ENCODE measurements around the gene EVA1A. TPM values are rescaled to one million over a fixed set of nuclear protein-coding genes. Genes with fewer than 3 reads are reported as not detected.

The EVA1A gene
- polyA plus RNA-seq, 2 of the 4 experiments (the other 2 are of a cell fraction): 2.5 to 19.0 TPM

DNA sequence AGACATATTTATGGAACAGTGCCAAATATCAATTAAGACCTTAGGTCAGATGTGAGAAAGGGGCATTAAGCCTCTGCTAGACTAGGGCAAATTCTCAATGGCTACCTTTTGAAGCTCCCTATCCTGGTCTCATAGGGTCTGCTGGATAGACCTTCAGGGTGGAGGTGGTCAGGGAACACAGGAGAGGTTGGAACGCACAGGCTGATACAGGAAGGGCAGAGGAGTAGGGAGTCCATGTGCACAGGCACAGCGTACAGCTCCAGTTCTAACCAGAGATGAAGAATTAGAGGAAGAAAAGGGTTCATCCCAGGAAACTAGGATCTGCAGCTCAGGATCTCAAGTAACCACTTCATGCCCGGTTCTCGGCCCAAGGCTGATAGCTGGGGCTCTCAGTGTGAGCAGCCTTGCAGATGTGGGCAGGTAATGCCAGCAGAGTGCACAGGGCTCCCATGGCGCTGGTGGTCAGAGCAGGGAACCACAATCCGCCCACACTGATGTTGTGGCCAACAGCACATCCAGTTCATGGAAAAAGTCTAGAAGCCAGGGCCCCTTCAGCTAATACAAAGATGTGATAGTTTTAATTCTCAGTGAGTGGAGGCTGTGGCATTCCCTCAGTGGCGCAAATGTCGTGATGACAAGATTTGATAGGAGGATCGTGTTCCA is 3.4 kb upstream of the EVA1A start (continued):
- TF ChIP-seq, protein P1, sequence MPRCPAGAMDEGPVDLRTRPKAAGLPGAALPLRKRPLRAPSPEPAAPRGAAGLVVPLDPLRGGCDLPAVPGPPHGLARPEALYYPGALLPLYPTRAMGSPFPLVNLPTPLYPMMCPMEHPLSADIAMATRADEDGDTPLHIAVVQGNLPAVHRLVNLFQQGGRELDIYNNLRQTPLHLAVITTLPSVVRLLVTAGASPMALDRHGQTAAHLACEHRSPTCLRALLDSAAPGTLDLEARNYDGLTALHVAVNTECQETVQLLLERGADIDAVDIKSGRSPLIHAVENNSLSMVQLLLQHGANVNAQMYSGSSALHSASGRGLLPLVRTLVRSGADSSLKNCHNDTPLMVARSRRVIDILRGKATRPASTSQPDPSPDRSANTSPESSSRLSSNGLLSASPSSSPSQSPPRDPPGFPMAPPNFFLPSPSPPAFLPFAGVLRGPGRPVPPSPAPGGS (IDR thresholded peaks at IDR 0.05): no peak
- no peak for TF ChIP-seq TP53 (CRISPR knock-in tag; IDR thresholded peaks at IDR 0.05)
- no peak for TF ChIP-seq CEBPB (IDR thresholded peaks at IDR 0.05)
- TF ChIP-seq KDM1A (IDR thresholded peaks at IDR 0.05; ENCODE audit: low read depth): no peak

DNA sequence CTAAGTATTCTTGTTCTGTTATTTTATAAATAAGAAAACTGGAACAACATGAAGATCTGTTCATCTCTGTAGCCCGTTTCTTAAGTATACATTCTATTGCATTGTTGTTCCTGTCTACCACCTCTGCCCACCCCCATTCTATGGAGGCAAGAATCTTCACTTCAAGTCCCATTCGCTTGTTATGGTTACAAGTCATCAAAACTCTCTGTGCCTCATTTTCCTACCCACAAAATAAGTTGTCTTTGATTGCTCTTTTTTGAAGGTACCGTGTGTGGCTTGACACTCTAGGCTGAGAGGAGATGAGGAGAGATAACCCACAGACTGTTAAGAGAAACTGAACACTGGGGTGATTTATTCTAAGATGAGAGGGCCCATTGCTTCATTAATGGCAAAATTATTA is 2.9 kb upstream of the EVA1A start:
- Histone ChIP-seq H3K4me2 (no peak overlapping the region), H3K4me3 (no peak overlapping the region), H3K4me1 (peaks cover 26% of the 10 kb centered on the region; the same call in 2 of the 3 replicates), H3K27ac (no peak overlapping the region), H3K9me3 (no peaks in the 10 kb centered on the region)
- WGBS (ENCODE audit: missing lambda C conversion rate): 35% methylated on average over 3 of the region's 3 CpGs
- ChIA-PET POLR2A (no interaction called here), CTCF (interaction anchor here (1.1 to 4.9 kb wide), 7 partner anchors 15 to 406 kb away, joined by 3 to 27 read pairs (median 4); no protein-coding TSS in a partner anchor)
- no peak for DNase-seq (ENCODE audit: low read depth in 1 of 2, low spot score in 1 of 2)
- FAIRE-seq: no peak
- TF ChIP-seq NPAS2 (CRISPR knock-in tag; IDR thresholded peaks at IDR 0.05; ENCODE audit: borderline replicate concordance): no peak
- ATAC-seq: no peak

DNA sequence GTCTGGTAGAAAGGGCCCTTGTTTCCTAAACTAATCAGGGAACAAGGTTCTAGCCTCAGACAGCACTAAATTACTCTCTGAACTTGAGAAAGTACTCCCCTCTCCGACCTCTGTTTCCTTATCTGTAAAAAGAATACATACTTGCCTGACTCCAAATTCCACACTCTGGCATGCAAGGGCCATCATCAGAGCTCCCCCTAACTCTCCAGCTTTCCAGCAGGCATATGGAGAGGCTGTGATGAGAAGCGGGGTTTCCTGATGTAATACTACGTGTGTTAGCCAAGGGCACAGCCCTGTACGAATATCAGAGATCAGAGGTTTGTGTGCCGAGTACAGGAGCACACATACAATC is 1.8 kb upstream of the EVA1A start:
- no peak for ATAC-seq
- Histone ChIP-seq H3K27ac (no peak overlapping the region), H3K4me1 (peaks cover 26% of the 10 kb centered on the region; the same call in 2 of the 3 replicates), H3K4me2 (no peak overlapping the region), H3K9me3 (no peaks in the 10 kb centered on the region), H3K4me3 (no peak overlapping the region)
- ChIA-PET CTCF (interaction anchor here (0.9 to 3.4 kb wide), 5 partner anchors 17 to 137 kb away, joined by 3 to 31 read pairs (median 9); no protein-coding TSS in a partner anchor), POLR2A (no interaction called here)
- WGBS (ENCODE audit: missing lambda C conversion rate): 45% methylated on average over 5 of the region's 5 CpGs
- DNase-seq (ENCODE audit: low read depth in 1 of 2, low spot score in 1 of 2): no peak
- no peak for FAIRE-seq
- TF ChIP-seq CHD4 (IDR thresholded peaks at IDR 0.05; ENCODE audit: borderline replicate concordance) (no peak), RAD21 (conservative IDR thresholded peaks at IDR 0.05 in 1 of 2, IDR thresholded peaks at IDR 0.05 in 1 of 2) (no peak), ZSCAN20 (CRISPR knock-in tag; IDR thresholded peaks at IDR 0.05) (no peak), HDAC2 (IDR thresholded peaks at IDR 0.05) (no peak), FOSB (CRISPR knock-in tag; IDR thresholded peaks at IDR 0.05) (no peak), RARB (CRISPR knock-in tag; IDR thresholded peaks at IDR 0.05) (no peak), KDM5A (IDR thresholded peaks at IDR 0.05) (no peak)
- TF ChIP-seq, protein P2, sequence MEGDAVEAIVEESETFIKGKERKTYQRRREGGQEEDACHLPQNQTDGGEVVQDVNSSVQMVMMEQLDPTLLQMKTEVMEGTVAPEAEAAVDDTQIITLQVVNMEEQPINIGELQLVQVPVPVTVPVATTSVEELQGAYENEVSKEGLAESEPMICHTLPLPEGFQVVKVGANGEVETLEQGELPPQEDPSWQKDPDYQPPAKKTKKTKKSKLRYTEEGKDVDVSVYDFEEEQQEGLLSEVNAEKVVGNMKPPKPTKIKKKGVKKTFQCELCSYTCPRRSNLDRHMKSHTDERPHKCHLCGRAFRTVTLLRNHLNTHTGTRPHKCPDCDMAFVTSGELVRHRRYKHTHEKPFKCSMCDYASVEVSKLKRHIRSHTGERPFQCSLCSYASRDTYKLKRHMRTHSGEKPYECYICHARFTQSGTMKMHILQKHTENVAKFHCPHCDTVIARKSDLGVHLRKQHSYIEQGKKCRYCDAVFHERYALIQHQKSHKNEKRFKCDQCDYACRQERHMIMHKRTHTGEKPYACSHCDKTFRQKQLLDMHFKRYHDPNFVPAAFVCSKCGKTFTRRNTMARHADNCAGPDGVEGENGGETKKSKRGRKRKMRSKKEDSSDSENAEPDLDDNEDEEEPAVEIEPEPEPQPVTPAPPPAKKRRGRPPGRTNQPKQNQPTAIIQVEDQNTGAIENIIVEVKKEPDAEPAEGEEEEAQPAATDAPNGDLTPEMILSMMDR (IDR thresholded peaks at IDR 0.05): no peak
- TF ChIP-seq, protein P3, sequence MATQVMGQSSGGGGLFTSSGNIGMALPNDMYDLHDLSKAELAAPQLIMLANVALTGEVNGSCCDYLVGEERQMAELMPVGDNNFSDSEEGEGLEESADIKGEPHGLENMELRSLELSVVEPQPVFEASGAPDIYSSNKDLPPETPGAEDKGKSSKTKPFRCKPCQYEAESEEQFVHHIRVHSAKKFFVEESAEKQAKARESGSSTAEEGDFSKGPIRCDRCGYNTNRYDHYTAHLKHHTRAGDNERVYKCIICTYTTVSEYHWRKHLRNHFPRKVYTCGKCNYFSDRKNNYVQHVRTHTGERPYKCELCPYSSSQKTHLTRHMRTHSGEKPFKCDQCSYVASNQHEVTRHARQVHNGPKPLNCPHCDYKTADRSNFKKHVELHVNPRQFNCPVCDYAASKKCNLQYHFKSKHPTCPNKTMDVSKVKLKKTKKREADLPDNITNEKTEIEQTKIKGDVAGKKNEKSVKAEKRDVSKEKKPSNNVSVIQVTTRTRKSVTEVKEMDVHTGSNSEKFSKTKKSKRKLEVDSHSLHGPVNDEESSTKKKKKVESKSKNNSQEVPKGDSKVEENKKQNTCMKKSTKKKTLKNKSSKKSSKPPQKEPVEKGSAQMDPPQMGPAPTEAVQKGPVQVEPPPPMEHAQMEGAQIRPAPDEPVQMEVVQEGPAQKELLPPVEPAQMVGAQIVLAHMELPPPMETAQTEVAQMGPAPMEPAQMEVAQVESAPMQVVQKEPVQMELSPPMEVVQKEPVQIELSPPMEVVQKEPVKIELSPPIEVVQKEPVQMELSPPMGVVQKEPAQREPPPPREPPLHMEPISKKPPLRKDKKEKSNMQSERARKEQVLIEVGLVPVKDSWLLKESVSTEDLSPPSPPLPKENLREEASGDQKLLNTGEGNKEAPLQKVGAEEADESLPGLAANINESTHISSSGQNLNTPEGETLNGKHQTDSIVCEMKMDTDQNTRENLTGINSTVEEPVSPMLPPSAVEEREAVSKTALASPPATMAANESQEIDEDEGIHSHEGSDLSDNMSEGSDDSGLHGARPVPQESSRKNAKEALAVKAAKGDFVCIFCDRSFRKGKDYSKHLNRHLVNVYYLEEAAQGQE (IDR thresholded peaks at IDR 0.05): no peak
- TF ChIP-seq, protein P4, sequence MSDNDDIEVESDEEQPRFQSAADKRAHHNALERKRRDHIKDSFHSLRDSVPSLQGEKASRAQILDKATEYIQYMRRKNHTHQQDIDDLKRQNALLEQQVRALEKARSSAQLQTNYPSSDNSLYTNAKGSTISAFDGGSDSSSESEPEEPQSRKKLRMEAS (IDR thresholded peaks at IDR 0.05): no peak
